WI38 (cell line): ENCODE results near the gene MARCHF2.

Experiments
- H3K4me3 ChIP-seq: 2 replicates; pipeline ENCODE4 v1.5.1; 2011; ENCODE audit warnings: low read depth, mild to moderate bottlenecking, control low read depth, low read length
- CTCF ChIP-seq: IDR thresholded peaks from 2 replicates; pipeline ENCODE4 v1.5.1; 2012; ENCODE audit warnings: low read depth, mild to moderate bottlenecking, control low read depth, low read length

The MARCHF2 gene

DNA sequence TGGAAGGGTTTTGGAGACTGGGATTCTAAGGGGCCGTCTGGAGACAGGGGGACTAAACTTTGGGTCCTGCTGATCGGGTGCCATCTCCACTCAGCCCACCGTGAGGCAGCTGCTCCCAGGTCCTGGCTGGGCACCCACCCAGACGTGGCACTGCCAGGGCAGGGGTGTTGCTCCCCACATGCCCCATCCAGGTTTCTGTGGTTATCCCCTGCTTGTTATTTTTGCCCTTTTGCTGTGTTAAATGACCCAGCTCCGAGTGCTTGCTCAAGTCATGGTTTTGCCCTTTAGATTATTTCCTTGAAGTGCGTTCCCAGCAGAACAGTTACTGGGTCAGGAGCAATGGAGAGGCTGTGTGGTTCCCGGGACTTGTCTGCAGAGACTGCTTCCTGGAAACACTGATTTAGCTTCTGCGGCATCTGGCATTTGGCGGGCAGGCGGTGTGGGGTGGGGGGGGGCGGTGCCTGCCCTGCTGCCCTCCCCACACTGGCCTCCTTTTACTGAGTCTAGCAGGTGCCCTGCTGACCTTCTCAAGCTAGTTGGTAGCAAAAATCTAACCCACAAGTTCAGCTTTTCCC lies 21.0 kb upstream of the MARCHF2 start:
- no peak for TF ChIP-seq CTCF
- no peak overlapping the region for H3K4me3 ChIP-seq

- H3K4me3 ChIP-seq, result no peak overlapping the region
- no peak for TF ChIP-seq CTCF
Observed at GRCh38 chr19:8393192-8393870, 19.8 kb upstream of the MARCHF2 start.

GRCh38 chr19:8393871-8394250 lies 19.2 kb upstream of the MARCHF2 start:
- no peak for TF ChIP-seq CTCF
- H3K4me3 ChIP-seq, result no peak overlapping the region

DNA sequence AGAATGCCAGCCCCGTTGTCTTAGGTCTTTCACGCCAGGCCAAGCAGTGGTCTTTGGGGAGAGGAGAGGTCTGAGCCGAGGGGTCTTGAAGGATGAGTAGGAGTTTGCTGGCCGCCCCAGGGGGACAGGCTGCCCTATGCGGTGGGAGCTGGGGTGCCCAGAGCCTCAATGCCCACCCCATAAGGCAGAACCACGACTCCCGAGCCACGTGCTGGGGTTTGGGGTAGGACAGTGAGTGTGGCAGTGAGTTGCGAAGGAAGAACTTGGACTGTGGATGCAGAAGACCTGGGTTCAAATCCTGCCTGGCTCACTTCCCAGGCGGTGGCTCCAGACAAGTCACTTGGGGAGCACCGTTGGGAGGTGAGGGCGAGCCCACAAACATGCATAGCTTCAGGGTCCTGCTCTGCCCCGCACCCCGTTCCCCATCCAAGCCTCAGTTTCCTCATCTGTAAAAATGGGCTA lies 17.5 kb upstream of the MARCHF2 start:
- no peak for TF ChIP-seq CTCF
- no peak overlapping the region for H3K4me3 ChIP-seq

DNA sequence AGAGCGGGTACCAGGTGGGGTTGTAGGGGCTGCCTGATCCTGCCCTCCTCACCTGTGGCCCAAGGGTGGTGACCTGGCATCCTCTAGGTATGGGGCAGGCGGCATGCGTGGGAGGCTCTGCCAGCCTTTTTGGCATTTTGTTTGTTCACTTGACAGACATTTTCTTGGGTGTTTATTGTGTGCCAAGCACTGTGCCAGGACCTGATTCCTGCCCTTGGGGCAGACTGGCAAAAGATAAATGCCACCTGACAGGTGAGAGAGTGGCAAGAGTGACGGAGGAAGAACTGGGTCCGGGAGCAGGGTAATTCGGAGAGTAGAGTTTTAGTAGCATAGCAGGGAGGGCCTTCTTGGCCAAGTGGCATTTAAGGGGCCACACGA lies 16.9 kb upstream of the MARCHF2 start:
- H3K4me3 ChIP-seq, result no peak overlapping the region
- TF ChIP-seq CTCF, result no peak

GRCh38 chr19:8396563-8397203 lies 16.4 kb upstream of the MARCHF2 start:
- peak; percentile 55 for TF ChIP-seq CTCF
- H3K4me3 ChIP-seq, result no peak overlapping the region

GRCh38 chr19:8397271-8397670 lies 15.8 kb upstream of the MARCHF2 start:
- TF ChIP-seq CTCF, result no peak
- H3K4me3 ChIP-seq, result no peak overlapping the region
